ENCODE results near the gene ST8SIA3. TPM values are rescaled to one million over a fixed set of nuclear protein-coding genes. Genes with fewer than 3 reads are reported as not detected.

The ST8SIA3 gene
- total and polyA plus RNA-seq, 2 donors (not counting 3 experiments of a cell fraction or from before 2014, with no cell fraction given), result not detected

- dilution Hi-C loops (cut with MboI; ENCODE audit: extremely low pct_ligation_motif_present, low sequenced_read_pairs) (no loop called here), intact Hi-C loops (cut with micrococcal nuclease) (no loop called here)
- Histone ChIP-seq H3K27me3 (ENCODE audit: control insufficient read depth in 2 of 2, insufficient read depth in 2 of 2, low read length in 2 of 2) (no peaks in the 10 kb centered on the region), H3K27ac (ENCODE audit: insufficient read depth, low read depth, low read length) (no peak overlapping the region), H3K4me3 (replicated peaks in 1 of 3; ENCODE audit: insufficient read depth in 1 of 3, low read depth in 1 of 3, low read length in 3 of 3) (no peak overlapping the region), H3K79me2 (ENCODE audit: control insufficient read depth, insufficient read depth, low read length) (no peaks in the 10 kb centered on the region), H3K9me1 (replicated peaks; ENCODE audit: control insufficient read depth, extremely low read depth, insufficient read depth, low read length) (no peaks in the 10 kb centered on the region), H3K36me3 (ENCODE audit: control insufficient read depth in 2 of 2, extremely low read depth in 1 of 2, insufficient read depth in 2 of 2, low read length in 2 of 2) (no peaks in the 10 kb centered on the region), H3K4me2 (ENCODE audit: insufficient read depth, low read length) (no peak overlapping the region), H2AFZ (ENCODE audit: low read depth, low read length) (no peak overlapping the region), H3K9me3 (replicated peaks; ENCODE audit: control insufficient read depth, insufficient read depth, low read length) (no peaks in the 10 kb centered on the region), H4K20me1 (replicated peaks; ENCODE audit: control insufficient read depth, extremely low read depth, insufficient read depth, low read length) (no peaks in the 10 kb centered on the region), H3K9ac (replicated peaks; ENCODE audit: extremely low read depth, insufficient read depth, low read length) (no peak overlapping the region), H3K4me1 (ENCODE audit: control insufficient read depth, extremely low read depth, insufficient read depth, low read length) (no peaks in the 10 kb centered on the region)
- BruUV-seq (replicated peaks), result no TSS peak
- ChIA-PET POLR2A (no interaction called here), CTCF (interaction anchor here (1.0 kb wide), 1 partner anchor 1158 kb away, joined by 3 read pairs; no protein-coding TSS in a partner anchor)
- FAIRE-seq, result no peak
- DNase-seq (ENCODE audit: low read depth, low spot score), result no peak
- TF ChIP-seq GATA2 (IDR thresholded peaks at IDR 0.05; ENCODE audit: insufficient read depth, insufficient read length, low read depth, low read length) (no peak), MYC (IDR thresholded peaks at IDR 0.05; ENCODE audit: low read depth, low read length) (no peak), JUN (IDR thresholded peaks at IDR 0.05; ENCODE audit: borderline replicate concordance, insufficient read depth, insufficient read length, low read depth) (no peak), FOS (IDR thresholded peaks at IDR 0.05; ENCODE audit: borderline replicate concordance, insufficient read depth, low read length) (no peak), POLR2A (IDR thresholded peaks at IDR 0.05; ENCODE audit: low read depth, low read length) (no peak), POLR2AphosphoS5 (IDR thresholded peaks at IDR 0.05; ENCODE audit: insufficient read depth, low read depth, low read length) (no peak)
- TF ChIP-seq, protein P1, sequence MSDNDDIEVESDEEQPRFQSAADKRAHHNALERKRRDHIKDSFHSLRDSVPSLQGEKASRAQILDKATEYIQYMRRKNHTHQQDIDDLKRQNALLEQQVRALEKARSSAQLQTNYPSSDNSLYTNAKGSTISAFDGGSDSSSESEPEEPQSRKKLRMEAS (IDR thresholded peaks at IDR 0.05; ENCODE audit: insufficient read depth, insufficient read length), result no peak
- TF ChIP-seq, protein P2, sequence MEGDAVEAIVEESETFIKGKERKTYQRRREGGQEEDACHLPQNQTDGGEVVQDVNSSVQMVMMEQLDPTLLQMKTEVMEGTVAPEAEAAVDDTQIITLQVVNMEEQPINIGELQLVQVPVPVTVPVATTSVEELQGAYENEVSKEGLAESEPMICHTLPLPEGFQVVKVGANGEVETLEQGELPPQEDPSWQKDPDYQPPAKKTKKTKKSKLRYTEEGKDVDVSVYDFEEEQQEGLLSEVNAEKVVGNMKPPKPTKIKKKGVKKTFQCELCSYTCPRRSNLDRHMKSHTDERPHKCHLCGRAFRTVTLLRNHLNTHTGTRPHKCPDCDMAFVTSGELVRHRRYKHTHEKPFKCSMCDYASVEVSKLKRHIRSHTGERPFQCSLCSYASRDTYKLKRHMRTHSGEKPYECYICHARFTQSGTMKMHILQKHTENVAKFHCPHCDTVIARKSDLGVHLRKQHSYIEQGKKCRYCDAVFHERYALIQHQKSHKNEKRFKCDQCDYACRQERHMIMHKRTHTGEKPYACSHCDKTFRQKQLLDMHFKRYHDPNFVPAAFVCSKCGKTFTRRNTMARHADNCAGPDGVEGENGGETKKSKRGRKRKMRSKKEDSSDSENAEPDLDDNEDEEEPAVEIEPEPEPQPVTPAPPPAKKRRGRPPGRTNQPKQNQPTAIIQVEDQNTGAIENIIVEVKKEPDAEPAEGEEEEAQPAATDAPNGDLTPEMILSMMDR (IDR thresholded peaks at IDR 0.05; ENCODE audit: extremely low read depth in 1 of 2, insufficient read depth in 1 of 2, low read depth in 1 of 2, low read length in 2 of 2), result no peak
These were observed 16.0 kb upstream of the ST8SIA3 start for GRCh38 chr18:57336343-57336742.
